ENCODE results near the gene AOAH. TPM values are rescaled to one million over a fixed set of nuclear protein-coding genes. Genes with fewer than 3 reads are reported as not detected.
A peak's percentile ranks its signal among the peaks of the same experiment; 100 is the strongest.

The AOAH gene
- total RNA-seq, 1 donor from 2014 or later = 7.4 TPM

GRCh38 chr7:36682102-36682501 lies 42.2 kb downstream of the AOAH start:
- no peak for TF ChIP-seq POLR2AphosphoS5 (IDR thresholded peaks at IDR 0.05; ENCODE audit: insufficient read depth in 1 of 2, low read depth in 1 of 2)
- no peak for TF ChIP-seq CTCF (IDR thresholded peaks at IDR 0.05)
- TF ChIP-seq POLR2A (IDR thresholded peaks at IDR 0.05) = no peak
- intact Hi-C loops (cut with DNase I) = no loop called here
- Histone ChIP-seq H3K9me3 (no peaks in the 10 kb centered on the region), H3K4me3 (no peak overlapping the region), H3K4me1 (no peaks in the 10 kb centered on the region), H3K27ac (no peak overlapping the region), H3K27me3 (no peaks in the 10 kb centered on the region), H3K36me3 (no peaks in the 10 kb centered on the region)
- no peak for DNase-seq (ENCODE audit: extremely low spot score in 2 of 2)

DNA sequence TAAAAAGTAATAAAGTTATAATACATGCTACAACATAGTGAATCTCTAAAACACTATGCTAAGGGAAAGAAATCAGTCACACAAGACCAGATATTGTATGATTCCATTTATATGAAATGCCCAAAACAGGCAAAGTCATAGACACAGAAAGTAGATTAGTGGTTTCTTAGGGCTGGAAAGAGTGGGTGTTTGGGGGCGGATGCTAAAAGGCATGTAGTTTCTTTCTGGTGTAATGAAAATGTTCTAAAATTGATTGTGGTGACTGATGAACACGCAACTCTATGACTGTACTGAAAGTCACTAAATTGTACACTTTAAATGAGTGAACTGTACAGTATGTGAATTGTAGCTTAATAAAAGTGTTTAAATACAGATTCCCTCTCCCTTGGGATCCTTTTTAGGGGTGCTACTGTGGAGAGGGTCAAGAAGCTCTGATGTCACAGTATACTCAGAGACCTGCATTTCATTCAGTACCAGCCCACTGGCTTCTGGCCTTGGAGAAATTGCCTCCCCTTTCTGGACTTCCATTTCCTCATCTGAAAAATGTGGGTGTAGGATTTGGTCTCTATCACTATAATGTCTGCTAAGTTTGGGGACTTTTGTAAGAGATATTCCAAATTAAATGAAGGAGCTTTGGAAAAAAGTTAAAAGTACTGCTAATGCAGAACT lies 46.4 kb downstream of the AOAH start:
- no peaks in the 10 kb centered on the region for H3K4me1 ChIP-seq
- H3K36me3 ChIP-seq = no peaks in the 10 kb centered on the region
- H3K27ac ChIP-seq = no peak overlapping the region
- H3K27me3 ChIP-seq = no peaks in the 10 kb centered on the region
- no peak for DNase-seq (ENCODE audit: extremely low spot score in 2 of 2)
- TF ChIP-seq CTCF (IDR thresholded peaks at IDR 0.05) (no peak), POLR2AphosphoS5 (IDR thresholded peaks at IDR 0.05; ENCODE audit: insufficient read depth in 1 of 2, low read depth in 1 of 2) (no peak), POLR2A (IDR thresholded peaks at IDR 0.05) (no peak)
- no peak overlapping the region for H3K4me3 ChIP-seq
- intact Hi-C loops (cut with DNase I) = no loop called here
- no peaks in the 10 kb centered on the region for H3K9me3 ChIP-seq

DNA sequence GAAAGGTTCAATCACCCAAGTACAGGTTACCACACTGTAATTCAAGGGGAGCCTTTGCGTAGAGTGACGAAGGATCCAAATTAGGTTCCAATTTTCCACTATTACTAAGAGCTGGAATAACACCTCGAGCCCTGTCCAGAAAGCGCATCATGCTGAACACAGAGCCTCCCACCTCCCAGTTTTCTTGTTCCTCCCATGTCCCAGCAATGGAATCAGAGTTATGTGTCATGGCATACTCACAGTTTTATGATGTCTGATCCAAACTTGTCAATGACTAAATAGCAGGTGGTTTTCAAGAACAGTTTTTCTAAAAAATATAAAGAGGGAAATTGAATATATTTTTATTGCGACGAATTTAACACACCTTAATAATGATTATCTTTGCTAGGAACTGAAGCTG lies 50.6 kb downstream of the AOAH start:
- H3K4me3 ChIP-seq = no peak overlapping the region
- no peaks in the 10 kb centered on the region for H3K36me3 ChIP-seq
- H3K27ac ChIP-seq = no peak overlapping the region
- no peak for TF ChIP-seq POLR2A (IDR thresholded peaks at IDR 0.05)
- no peaks in the 10 kb centered on the region for H3K4me1 ChIP-seq
- no peaks in the 10 kb centered on the region for H3K9me3 ChIP-seq
- intact Hi-C loops (cut with DNase I) = no loop called here
- no peak for DNase-seq (ENCODE audit: extremely low spot score in 2 of 2)
- H3K27me3 ChIP-seq = no peaks in the 10 kb centered on the region

- DNase-seq (ENCODE audit: extremely low spot score in 2 of 2) = no peak
- no peak for TF ChIP-seq POLR2A (IDR thresholded peaks at IDR 0.05)
- no peak for TF ChIP-seq POLR2AphosphoS5 (IDR thresholded peaks at IDR 0.05; ENCODE audit: insufficient read depth in 1 of 2, low read depth in 1 of 2)
- no peak for TF ChIP-seq CTCF (IDR thresholded peaks at IDR 0.05)
- H3K9me3 ChIP-seq = no peaks in the 10 kb centered on the region
- intact Hi-C loops (cut with DNase I) = no loop called here
- no peaks in the 10 kb centered on the region for H3K27me3 ChIP-seq
- H3K27ac ChIP-seq = no peak overlapping the region
- H3K36me3 ChIP-seq = no peaks in the 10 kb centered on the region
- no peaks in the 10 kb centered on the region for H3K4me1 ChIP-seq
- H3K4me3 ChIP-seq = no peak overlapping the region
Observed at GRCh38 chr7:36671432-36671829, 52.9 kb downstream of the AOAH start.

DNA sequence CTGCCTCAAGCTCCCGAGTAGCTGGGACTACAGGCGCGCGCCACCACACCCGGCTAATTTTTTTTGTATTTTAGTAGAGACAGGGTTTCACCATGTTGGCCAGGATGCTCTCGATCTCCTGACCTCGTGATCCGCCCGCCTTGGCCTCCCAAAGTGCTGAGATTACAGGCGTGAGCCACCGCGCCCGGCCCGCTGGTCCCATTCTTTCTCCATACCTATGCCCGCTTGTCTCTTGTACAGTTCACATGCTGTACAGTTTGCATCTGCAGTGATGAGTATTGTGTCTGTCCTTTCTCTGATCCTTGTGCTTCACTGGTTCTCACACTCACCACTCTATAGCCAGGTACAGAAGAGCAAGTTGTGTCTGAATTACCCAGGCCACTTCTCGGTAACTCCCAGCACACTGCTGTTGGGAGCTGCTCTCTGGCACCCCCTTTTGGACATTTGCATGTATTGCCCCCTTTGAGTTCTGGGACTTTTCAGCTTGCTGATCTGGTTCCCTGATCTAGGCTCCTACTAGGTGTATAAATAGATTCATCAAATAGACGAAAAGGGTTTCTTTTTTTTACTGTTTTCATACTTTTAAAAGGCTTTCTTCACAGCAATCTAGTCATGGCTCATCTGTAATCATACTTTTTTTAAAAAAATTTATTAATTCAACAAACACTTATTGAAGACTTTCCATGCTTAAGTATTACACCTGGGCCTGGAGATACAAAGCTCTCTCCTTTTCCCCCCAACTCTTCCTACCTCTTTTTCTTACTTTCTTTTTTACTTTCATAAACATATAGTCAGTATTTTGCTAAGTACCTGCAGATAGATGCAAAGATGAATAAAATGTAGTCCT lies 53.5 kb downstream of the AOAH start:
- no peaks in the 10 kb centered on the region for H3K9me3 ChIP-seq
- intact Hi-C loops (cut with DNase I) = no loop called here
- DNase-seq (ENCODE audit: extremely low spot score in 2 of 2) = no peak
- no peaks in the 10 kb centered on the region for H3K36me3 ChIP-seq
- no peaks in the 10 kb centered on the region for H3K4me1 ChIP-seq
- no peaks in the 10 kb centered on the region for H3K27me3 ChIP-seq
- H3K4me3 ChIP-seq = no peak overlapping the region
- TF ChIP-seq CTCF (IDR thresholded peaks at IDR 0.05) (peak; percentile 37 to 57 (median 45)), POLR2A (IDR thresholded peaks at IDR 0.05) (no peak)
- no peak overlapping the region for H3K27ac ChIP-seq
